ENCODE results near the gene ADGRB2. TPM values are rescaled to one million over a fixed set of nuclear protein-coding genes. Genes with fewer than 3 reads are reported as not detected.
A peak's percentile ranks its signal among the peaks of the same experiment; 100 is the strongest.

Gene ADGRB2
- total RNA-seq, 1 donor from 2014 or later = 0.40 TPM

DNA sequence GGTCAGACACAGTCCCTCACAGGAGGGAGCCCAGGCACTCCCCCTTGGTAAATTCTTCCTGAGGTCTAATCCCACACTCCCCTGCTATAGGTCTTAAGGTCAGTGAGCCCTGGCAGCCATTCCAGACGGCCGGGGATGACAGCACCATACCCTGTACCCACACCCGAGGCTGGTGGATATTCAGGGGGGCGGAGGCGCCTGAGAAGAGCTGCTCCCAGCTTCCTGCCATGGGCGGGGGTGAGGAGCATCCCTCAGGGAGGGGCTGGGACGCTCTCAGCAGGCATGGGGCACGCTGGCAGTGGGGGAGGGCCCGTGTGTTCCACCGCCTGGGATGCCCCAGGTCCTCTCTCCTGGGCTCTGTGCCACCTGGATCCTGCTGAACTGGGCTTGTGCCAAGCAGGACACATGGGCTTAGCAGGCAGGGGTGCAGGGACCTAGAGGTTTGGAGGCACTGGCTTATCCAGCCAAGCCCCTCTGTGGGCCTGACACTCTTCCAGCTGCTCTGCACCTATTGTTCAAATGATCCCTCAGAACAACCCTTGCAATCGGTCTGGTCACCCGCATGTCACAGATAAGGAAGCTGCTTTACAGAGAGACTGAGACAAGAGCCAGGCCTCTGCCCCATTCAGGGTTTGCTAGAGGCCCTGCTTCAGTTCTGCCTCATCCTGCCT is 5.7 kb upstream of the ADGRB2 start:
- Mint-ChIP-seq H3K4me1 (peaks cover 37% of the 10 kb centered on the region), H3K4me3 (no peak overlapping the region), H3K9me3 (no peaks in the 10 kb centered on the region), H3K27ac (peak overlapping the region; percentile 38), H3K36me3 (ENCODE audit: low read depth) (no peaks in the 10 kb centered on the region), H3K27me3 (peaks cover 76% of the 10 kb centered on the region)
- no peak for DNase-seq
- intact Hi-C loops (cut with micrococcal nuclease) = no loop called here

DNA sequence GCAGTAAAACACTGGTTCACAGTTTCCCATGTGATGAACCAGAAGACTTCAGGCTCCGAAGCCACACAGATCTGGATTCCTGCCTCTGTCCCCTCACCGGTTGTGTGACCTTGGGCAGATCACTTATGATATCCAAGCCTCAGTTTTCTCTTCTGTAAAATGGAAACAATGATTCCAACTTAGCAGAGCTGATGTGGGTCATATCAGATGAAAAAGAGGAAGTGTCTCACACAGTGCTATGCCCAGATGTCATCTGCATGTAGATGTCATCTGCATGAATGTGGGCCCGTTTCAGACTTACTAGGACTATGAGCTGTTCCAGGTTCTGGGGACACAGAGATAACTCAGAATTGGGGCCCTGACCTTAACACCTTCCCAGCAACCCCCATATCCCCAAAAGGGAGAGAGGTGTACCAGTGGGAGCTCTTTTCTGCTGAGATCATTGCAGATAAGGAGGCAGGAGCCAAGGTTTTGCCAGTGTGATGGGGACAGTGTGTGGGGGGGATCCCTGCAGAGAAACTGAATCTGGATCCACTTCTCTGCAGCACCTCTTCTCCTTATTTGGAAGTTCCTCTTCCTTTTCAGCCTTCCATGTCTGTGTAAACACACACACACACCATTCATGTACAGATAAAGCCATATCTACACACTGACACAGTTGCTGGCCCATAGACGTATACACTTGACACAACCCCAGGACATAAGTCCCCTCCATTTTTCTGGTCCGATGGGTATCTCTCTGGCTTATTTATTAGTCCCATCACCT is 5.0 kb upstream of the ADGRB2 start:
- peaks cover 35% of the 10 kb centered on the region for H3K4me1 Mint-ChIP-seq
- peaks cover 73% of the 10 kb centered on the region for H3K27me3 Mint-ChIP-seq
- H3K9me3 Mint-ChIP-seq = no peaks in the 10 kb centered on the region
- peak overlapping the region; percentile 38 for H3K27ac Mint-ChIP-seq
- intact Hi-C loops (cut with micrococcal nuclease) = no loop called here
- H3K36me3 Mint-ChIP-seq (ENCODE audit: low read depth) = no peaks in the 10 kb centered on the region
- DNase-seq = no peak
- no peak overlapping the region for H3K4me3 Mint-ChIP-seq

DNA sequence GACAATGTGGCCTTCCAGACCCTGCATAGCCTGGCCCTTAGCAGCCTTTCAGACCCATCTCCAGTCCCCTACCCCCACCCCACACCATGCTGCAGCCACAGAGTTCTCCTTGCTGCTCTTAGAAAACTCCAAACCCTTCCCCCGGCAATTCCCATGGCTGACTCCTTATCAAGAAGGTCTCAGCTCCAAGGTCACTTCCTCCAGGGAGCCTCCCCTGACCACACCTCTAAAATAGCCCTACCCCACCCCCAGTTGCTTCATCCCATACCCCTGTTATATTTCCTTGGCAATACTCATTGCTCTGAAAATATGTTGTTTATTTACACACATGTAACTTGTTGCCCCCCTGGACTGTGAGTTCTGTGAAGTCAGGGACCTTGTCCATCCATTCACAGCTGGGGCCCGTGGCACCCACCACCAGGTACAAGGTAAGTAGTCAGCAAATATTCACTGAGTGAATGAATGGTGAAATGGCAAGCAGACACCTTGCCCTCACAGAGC is 4.3 kb upstream of the ADGRB2 start:
- Mint-ChIP-seq H3K27ac (peak overlapping the region; percentile 30), H3K27me3 (peaks cover 68% of the 10 kb centered on the region), H3K4me3 (no peak overlapping the region), H3K9me3 (no peaks in the 10 kb centered on the region), H3K4me1 (peaks cover 31% of the 10 kb centered on the region), H3K36me3 (ENCODE audit: low read depth) (no peaks in the 10 kb centered on the region)
- intact Hi-C loops (cut with micrococcal nuclease) = no loop called here
- no peak for DNase-seq

GRCh38 chr1:31767225-31767624 is 3.1 kb upstream of the ADGRB2 start:
- H3K27ac Mint-ChIP-seq = no peak overlapping the region
- H3K9me3 Mint-ChIP-seq = no peaks in the 10 kb centered on the region
- peaks cover 32% of the 10 kb centered on the region for H3K4me1 Mint-ChIP-seq
- intact Hi-C loops (cut with micrococcal nuclease) = no loop called here
- H3K36me3 Mint-ChIP-seq (ENCODE audit: low read depth) = peaks cover 2% of the 10 kb centered on the region
- peaks cover 68% of the 10 kb centered on the region for H3K27me3 Mint-ChIP-seq
- DNase-seq = no peak
- H3K4me3 Mint-ChIP-seq = no peak overlapping the region

DNA sequence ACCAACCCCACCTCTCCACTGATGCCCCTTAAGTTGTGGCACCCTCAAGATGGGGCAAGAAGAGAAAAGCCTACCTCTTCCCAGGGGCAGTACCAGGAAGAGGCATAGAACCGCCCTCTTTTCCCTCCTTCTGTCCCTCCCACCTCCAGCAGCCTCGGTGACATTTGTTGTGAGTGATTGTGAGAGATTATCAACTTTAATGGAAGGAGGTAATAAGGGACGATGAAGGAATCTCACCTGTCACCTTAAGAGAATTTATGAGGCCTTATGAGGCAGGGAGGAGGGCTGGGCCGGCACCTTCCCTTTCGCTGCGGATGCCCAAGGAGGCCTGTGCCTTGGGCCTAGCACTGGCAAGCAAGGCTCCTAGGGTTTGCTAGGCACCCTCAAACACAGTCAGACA is 1.4 kb upstream of the ADGRB2 start:
- Mint-ChIP-seq H3K4me3 (no peak overlapping the region), H3K9me3 (no peaks in the 10 kb centered on the region), H3K27me3 (peaks cover 66% of the 10 kb centered on the region), H3K36me3 (ENCODE audit: low read depth) (peaks cover 2% of the 10 kb centered on the region), H3K4me1 (peaks cover 31% of the 10 kb centered on the region), H3K27ac (no peak overlapping the region)
- DNase-seq = no peak
- intact Hi-C loops (cut with micrococcal nuclease) = no loop called here

GRCh38 chr1:31765041-31765467 is 914 bp upstream of the ADGRB2 start:
- DNase-seq = no peak
- H3K4me1 Mint-ChIP-seq = peaks cover 30% of the 10 kb centered on the region
- peaks cover 2% of the 10 kb centered on the region for H3K36me3 Mint-ChIP-seq (ENCODE audit: low read depth)
- intact Hi-C loops (cut with micrococcal nuclease) = no loop called here
- H3K9me3 Mint-ChIP-seq = no peaks in the 10 kb centered on the region
- H3K27me3 Mint-ChIP-seq = peaks cover 69% of the 10 kb centered on the region
- peak overlapping the region; percentile 75 for H3K4me3 Mint-ChIP-seq
- no peak overlapping the region for H3K27ac Mint-ChIP-seq

DNA sequence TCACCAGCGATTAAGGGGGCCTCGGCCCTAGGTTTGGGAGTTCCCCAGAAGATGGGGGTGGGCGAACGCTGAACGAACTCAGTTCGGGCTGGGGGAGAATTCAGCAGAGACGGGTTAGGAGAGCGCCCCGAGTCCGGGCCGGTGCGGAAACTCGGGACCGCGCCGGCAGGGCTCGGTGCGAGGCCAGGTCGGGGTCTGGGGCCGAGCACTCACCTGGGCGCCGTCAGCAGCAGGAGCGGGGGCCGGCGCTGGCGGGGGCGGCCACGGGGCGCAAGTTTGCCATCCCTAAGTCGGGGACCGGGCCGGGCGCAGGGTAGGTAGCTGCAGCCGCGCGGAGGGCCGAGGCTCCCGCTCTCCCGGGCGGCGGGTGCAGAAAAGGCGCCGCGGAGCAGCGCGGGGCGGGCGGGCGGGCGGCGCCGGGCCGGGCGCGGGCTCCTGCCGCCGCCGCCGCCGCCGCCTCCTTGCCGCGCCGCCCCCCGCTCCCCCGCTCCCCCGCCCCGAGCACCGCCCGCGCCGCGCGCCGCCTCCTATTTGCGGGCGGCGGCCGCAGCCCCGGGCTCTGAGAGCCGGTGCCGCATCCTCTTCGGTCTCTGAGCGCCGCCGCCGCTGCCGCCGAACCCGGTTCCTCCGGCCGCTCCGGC is 349 bp downstream of the ADGRB2 start:
- Mint-ChIP-seq H3K36me3 (ENCODE audit: low read depth) (peaks cover 2% of the 10 kb centered on the region), H3K27ac (no peak overlapping the region), H3K9me3 (no peaks in the 10 kb centered on the region), H3K27me3 (peaks cover 78% of the 10 kb centered on the region), H3K4me3 (peak overlapping the region; percentile 84), H3K4me1 (peaks cover 22% of the 10 kb centered on the region)
- intact Hi-C loops (cut with micrococcal nuclease) = no loop called here
- DNase-seq = peak; percentile 71

DNA sequence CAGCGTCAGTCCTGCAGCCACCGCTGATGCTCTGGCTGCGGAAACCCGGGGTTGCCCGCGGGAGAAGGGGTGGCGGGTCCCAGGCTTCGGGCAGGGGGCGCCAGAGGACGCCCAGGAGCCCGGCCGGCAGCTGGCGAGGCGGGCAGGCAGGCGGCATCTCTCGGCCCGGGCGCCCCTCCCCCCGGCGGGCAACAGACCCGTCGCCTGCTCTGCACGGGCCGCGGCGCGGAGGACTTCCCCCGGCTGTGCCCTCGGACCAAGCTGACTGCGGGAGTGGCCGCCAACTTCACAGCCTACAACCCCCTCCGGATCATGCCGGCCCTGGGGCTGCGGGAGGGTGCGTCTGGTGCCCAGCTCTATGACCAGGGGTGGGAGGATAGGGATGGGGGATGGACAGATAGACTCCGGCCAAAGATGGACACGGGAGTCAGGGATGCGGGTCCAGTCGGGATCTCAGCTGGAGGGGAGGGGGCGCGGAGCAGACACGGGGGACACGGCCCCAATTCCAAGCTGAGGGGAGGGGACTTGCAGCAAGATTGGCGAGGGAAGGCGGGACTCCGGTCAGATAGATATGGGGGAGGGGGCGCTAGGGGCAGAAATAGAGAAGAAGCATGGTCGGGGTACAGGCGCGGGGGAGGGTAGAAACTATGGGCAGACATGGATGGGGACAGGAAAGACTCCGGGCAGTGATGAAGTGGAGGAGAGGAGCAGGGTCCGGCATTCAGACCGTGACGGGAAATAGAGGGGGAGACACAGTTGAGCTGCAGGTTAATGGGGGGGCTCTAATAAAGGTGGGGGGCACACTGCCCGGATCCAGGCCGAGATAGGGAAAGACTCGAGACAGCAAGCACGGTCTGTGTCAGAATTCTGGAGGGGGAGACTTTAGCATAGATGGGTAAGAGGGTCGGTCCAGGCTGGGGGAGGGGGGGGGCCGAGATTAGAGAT is 1.1 kb downstream of the ADGRB2 start:
- intact Hi-C loops (cut with micrococcal nuclease) = loop anchor here (1.0 kb wide), 1 partner anchor 26 kb away; no protein-coding TSS in a partner anchor
- Mint-ChIP-seq H3K9me3 (no peaks in the 10 kb centered on the region), H3K4me3 (peak overlapping the region; percentile 84), H3K36me3 (ENCODE audit: low read depth) (peaks cover 2% of the 10 kb centered on the region), H3K27me3 (peaks cover 70% of the 10 kb centered on the region), H3K4me1 (peaks cover 18% of the 10 kb centered on the region), H3K27ac (no peak overlapping the region)
- peak; percentile 90 for DNase-seq

- H3K9me3 Mint-ChIP-seq = no peaks in the 10 kb centered on the region
- H3K27me3 Mint-ChIP-seq = peaks cover 66% of the 10 kb centered on the region
- H3K36me3 Mint-ChIP-seq (ENCODE audit: low read depth) = peaks cover 2% of the 10 kb centered on the region
- peak overlapping the region; percentile 12 for H3K4me3 Mint-ChIP-seq
- no peak for DNase-seq
- intact Hi-C loops (cut with micrococcal nuclease) = loop anchor here (1.0 kb wide), 1 partner anchor 27 kb away; no protein-coding TSS in a partner anchor
- peaks cover 18% of the 10 kb centered on the region for H3K4me1 Mint-ChIP-seq
- no peak overlapping the region for H3K27ac Mint-ChIP-seq
Measured at GRCh38 chr1:31762323-31762722, 1.8 kb downstream of the ADGRB2 start.

DNA sequence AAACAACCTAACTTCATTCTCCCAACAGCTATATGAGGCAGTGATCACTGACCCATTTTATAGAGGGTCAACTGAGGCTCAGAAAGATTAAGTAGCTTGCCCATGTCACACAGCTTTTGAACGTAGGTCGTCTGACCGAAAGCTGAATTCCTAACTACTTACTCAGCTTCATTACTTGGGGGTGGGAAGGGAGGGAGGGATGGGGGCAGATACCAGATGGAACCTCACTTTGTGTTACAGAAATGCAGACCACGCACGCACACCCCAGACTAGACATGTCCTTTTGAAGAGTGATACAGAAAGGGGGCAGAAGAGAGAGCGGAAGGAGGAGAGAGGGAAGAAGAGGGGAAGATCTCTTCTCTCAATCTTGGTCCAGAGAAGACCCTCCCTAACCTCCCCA is 2.3 kb downstream of the ADGRB2 start:
- peaks cover 2% of the 10 kb centered on the region for H3K36me3 Mint-ChIP-seq (ENCODE audit: low read depth)
- H3K9me3 Mint-ChIP-seq = no peaks in the 10 kb centered on the region
- no peak for DNase-seq
- H3K4me3 Mint-ChIP-seq = peak overlapping the region; percentile 61
- H3K27ac Mint-ChIP-seq = no peak overlapping the region
- H3K27me3 Mint-ChIP-seq = peaks cover 64% of the 10 kb centered on the region
- peaks cover 18% of the 10 kb centered on the region for H3K4me1 Mint-ChIP-seq
- intact Hi-C loops (cut with micrococcal nuclease) = loop anchor here (1.0 to 2.0 kb wide), 2 partner anchors 27 to 203 kb away; no protein-coding TSS in a partner anchor

DNA sequence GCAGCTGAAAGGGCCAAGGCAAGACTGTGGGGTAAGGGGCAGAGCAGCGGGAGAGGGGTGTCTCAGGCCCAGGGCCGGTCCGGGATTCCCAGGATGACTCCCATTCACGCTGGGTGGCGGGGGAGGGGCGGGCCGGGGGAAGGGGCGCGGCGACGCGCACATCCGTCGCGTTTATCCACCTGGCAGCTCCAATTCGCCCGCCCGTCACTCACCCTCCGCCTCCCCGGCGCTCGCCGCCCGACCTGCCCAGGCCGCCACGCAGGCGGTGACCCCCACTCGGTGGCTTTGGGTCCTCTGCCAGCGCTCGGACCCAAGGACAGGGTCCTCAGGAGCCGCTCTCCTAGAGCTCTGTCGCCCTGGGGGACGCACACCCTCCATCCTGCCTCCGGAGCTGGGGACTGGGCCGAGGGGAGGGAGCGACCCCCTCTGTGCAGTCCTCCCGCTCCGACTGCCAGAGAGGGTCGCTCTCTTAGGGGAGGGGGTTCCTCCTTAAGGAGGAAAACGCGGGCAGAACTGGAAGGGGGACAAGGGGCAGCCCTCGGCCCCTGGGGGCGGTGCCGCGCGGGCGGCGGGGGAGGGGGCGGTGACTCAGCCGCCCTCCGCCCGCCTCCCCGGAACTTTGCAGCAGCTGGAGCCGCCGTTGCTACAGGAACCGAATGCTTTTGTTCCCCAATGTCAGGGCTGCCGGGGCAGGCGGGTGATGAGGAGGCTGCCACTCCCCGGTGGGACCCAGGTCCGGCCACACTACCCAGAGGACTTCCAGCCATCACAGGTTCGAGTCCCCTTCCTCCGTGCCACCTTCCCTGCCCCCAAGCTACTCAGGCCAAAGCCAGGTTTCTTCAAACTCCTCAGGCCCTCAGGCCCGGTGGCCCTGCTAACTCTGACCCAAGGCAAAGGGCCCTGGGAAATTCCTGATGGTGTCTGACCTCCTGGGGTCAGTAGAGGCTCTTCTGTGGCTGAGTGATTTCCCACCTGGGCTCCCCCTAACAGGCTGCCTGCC is 3.4 kb downstream of the ADGRB2 start:
- Mint-ChIP-seq H3K4me1 (peaks cover 18% of the 10 kb centered on the region), H3K36me3 (ENCODE audit: low read depth) (peaks cover 2% of the 10 kb centered on the region), H3K27ac (no peak overlapping the region), H3K4me3 (peak overlapping the region; percentile 61), H3K9me3 (no peaks in the 10 kb centered on the region), H3K27me3 (peaks cover 56% of the 10 kb centered on the region)
- DNase-seq = peak; percentile 90
- intact Hi-C loops (cut with micrococcal nuclease) = loop anchor here (2.0 kb wide), 1 partner anchor 204 kb away; no protein-coding TSS in a partner anchor
